HL-60/S4 (cell line): ENCODE data around the gene PRKACA.

Experiments
- in situ Hi-C: fragments of 300-500 bp; cut with MboI; formaldehyde crosslinking; loops from 2 replicates; pipeline ENCODE4 v1.14.3; 2022; ENCODE audit warnings: low sequenced_read_pairs

PRKACA gene

DNA sequence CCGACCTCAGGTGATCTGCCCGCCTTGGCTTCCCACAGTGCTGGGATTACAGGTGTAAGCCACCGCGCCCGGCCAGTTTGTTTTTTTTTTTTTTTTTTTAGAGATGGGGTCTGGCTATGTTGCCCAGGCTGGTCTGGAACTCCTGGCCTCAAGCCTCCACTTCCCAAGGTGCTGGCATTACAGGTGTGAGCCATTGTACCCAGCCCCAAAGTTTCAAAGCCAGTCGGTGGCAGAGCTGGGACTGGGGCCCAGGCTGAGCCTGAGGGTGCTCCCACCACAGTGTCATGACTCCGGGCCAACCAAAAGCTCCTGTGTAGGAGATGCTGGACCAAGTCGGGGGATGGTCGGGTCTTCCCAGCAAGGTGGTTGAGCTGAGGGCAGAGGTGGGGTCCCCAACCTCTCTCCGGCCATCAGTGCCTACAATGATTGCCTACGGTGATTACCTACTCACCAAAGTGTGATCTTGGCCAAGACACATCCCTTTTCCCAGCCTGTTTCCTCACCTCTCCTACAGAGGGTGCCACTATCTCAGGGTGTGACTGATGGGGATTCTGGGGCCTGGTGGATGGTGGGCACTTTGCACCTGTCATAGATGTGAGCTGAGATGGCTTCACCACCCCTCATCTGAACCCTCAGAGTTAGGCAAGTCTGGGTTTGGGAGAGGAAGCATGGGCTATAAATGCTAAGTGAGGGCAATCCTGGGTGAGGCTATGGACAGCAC, 21.1 kb downstream of the PRKACA start:
- in situ Hi-C loops, result no loop called here

DNA sequence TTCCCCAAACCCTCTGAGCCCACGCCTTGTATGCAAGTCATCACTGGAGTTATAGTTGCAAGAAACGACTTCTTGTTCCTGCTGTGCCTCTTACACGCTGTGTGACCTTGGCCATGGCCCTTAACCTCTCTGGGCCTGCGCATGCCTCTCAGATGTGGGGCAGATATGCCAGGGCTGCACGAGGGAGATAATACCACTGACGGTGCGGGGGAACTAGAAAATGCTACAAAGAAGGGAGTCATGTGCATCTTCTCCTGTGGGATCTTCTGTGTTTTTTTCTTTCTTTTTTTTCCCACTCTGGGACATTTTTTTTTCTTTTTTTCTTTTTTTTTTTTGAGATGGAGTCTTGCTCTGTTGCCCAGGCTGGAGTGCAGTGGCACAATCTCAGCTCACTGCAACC, 22.7 kb downstream of the PRKACA start:
- in situ Hi-C loops, result no loop called here

GRCh38 chr19:14093117-14093823, 24.3 kb downstream of the PRKACA start:
- in situ Hi-C loops, result no loop called here

DNA sequence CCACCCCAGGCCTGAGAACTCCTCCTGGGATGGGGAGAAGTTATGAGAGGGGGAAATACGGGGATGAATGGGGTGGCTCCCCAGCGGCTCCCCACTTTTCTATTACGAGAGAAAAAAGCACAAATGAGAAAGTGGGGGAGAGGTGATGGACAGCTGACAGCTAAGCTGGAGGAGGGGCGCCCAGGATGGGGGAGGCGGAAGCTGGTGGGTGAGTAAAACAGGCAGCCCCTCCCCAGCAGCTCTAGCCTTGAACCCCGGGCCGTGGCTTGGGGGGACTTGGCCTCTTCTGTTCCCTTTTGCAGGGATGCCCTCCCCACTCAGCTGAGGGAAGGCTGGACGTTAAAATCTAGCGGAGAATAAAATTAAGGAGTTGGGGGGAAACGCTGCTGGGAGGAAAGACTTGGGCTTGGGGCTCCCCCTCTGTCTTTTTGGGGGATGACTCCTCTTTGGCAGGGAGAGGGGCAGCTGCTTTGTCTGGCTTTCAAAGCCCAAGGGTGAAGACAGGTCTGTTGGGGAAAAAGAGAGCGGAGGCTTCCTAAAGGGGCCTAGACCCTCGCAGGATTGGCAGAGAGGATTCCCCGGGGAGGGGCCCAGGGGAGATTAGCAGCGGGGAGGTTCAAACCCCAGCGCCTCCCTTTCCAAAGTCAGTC, 25.6 kb downstream of the PRKACA start:
- in situ Hi-C loops, result no loop called here

GRCh38 chr19:14091081-14091812, 26.3 kb downstream of the PRKACA start:
- in situ Hi-C loops, result no loop called here

DNA sequence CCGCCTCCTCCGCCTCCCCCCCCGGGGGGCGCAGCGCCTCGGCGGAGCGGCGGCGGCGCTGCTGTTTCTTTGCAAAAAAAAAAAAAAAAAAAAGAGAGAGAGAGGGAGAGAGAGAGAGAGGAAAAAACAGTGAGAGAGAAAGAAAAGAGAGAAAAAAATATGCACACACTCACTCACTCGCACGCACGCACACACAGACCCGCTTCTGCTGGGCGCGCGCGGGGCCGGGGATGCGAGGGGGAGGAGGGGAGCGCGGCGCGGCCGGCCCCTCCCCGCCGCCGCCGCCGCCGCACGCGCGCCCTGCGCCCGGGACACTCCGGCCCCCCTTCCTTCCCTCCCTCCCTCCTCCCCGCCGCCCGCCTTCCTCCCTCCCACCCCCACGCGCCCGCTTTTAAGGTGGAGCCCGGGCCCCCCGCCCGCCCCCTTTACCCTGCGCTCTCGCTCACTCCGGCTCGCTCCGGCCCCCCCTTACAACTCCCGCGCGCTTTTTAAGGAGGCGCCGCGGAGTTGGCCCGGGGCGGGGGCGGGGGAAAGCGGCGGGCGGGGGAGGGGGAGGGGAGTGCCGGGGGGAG, 27.0 kb downstream of the PRKACA start, which contains the start of gene SAMD1:
Gene SAMD1, minus strand, starts transcription at position 243 of the 572 bp plus-strand sequence.
- in situ Hi-C loops, result no loop called here

GRCh38 chr19:14089662-14090508, 27.7 kb downstream of the PRKACA start:
- in situ Hi-C loops, result no loop called here

DNA sequence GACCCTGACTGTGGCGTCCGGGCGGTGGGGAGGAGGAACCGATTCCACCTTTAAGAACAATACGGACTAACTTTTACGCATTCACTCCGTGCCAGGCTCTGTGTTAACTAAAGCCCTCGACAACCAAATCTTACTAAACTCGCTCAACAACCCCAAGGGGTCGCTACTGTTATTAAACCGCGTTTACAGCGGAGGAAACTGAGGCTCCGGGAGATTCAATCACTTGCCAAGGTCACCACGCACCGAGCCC, 28.2 kb downstream of the PRKACA start:
- in situ Hi-C loops, result no loop called here

DNA sequence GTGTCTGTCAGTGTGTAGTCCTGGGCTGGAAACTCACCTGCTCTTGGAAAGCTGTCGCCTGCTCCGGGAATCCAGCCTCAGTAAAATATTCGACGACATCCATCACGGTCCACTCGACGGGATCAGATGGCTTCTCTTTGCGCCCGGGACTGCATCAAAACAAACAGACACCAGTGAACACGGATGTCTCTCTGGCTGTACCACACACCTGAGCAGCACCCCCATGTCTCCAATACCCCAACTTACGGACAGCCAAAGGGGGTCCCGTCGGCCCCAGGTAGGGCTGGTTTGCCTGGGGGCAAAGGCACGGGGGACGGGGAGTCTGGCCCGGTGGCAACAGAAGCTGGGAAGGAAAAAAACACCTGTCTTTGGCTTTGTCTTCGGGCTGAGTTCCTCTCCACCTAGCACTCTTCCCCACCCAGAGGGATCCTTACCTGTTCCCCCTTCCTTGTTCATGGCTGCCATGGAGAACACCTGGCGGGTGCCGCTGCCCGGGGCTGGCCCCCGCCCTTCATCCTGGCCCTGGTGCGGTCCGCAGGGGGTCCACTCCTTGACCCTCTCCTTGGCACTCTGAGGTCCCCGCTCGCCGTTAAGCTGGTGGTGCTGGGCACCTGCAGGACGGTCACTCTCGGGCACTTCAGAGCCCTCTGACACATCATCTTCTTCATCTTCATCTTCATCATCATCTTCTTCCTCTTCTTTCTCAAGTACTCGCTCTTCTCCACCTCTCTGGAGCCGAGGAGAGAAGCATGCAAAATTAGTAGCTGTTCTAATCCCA, 28.7 kb downstream of the PRKACA start:
- in situ Hi-C loops, result no loop called here

- in situ Hi-C loops, result no loop called here
Observed at GRCh38 chr19:14086098-14086497, 31.5 kb downstream of the PRKACA start.

DNA sequence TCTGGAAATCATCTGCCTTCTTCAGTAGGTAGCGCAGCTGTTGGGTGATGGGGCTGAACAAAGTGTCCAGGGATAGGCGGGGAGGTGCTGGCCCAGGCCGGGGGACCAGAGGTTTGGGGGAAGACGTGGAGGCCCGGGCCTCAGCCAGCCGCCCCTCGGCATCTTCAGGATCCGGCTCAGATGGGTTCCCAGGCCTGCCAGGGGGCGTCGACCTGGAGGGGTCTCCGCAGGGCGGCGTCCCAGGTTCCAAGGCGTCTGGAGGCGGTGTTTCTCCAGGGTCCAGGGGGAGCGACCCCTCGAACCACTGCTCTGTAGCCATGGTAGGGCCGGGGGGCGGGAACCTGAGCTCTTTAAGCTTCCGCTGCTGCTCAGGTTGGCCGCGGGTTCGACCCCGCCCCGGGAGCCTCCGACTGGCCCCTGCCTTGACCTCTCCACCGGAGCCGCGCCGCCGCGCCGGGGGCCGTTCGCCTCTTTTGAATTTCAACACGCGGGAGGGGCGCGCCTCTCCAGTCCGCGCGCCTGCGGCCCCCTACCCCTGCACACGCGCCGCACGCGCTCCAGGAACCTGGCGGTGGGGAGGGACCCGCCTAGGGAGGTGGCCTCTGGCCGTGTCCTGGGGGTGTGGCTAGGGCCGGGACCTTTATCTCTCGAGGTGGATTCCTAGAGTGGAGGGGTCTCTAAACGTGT, 32.1 kb downstream of the PRKACA start, which contains the start of gene C19orf67:
Gene C19orf67, minus strand, starts transcription at position 475 of the 687 bp plus-strand sequence. Its CDS starts 156 bp downstream, at position 319.
- in situ Hi-C loops, result no loop called here

DNA sequence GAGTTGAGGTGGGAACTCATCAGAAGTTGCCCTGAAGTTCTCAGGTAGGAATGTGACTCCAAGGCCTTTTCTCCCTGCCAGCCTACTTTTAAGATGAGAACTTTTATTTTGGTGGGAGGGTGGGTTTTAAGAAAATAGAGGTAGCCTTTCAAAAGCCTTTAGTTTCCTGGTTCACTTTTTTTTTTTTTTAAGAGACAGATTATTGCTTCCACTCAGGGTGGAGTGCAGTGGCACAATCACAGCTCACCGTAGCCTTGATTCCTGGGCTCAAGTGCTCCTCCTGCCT, 34.9 kb downstream of the PRKACA start:
- in situ Hi-C loops, result no loop called here

- in situ Hi-C loops, result no loop called here
Observed at GRCh38 chr19:14081797-14082674, 35.5 kb downstream of the PRKACA start.

DNA sequence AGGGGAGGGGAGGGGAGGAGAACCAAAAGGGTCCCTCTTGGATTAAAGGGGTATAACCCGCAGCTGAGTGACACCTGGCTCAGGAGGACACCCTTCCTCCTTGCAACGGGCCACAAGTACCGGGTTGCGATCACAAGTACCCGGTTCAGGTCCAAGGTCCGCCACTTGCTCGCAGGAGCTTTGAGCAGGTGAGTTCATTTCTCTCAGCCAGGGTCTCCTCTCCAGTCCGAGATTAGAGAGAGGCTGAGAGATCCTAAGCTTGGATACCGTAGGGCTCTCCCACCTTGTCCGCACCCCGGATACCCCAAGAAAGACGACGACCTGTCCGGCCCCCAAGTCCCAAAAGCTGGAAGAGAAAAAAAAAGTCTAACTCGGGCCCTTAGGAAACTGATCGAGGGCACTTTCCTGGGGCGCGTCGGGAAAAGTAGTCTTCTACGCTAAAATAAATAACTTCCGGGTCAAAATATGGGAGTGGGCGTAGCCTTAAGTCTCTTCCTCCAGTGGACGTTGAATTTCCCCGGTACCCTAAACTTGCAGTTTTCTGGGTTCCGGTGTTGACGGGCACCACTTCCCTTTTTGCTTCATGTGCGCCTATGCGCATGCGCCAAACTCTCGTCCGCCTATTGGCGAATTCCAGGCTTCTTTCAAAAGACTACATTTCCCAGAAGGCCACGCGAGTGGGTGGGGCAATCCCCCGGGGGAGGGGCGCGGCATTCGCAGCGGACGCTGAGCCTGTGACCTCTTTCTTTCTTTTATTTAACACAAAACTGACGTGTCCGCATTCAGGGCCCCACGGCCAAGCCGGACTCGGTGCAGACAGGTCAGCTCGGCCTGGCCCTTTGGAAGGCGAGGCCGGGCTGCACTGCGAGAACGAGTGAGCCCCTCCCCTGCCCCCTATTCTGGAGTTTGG, 36.4 kb downstream of the PRKACA start:
- in situ Hi-C loops, result no loop called here

DNA sequence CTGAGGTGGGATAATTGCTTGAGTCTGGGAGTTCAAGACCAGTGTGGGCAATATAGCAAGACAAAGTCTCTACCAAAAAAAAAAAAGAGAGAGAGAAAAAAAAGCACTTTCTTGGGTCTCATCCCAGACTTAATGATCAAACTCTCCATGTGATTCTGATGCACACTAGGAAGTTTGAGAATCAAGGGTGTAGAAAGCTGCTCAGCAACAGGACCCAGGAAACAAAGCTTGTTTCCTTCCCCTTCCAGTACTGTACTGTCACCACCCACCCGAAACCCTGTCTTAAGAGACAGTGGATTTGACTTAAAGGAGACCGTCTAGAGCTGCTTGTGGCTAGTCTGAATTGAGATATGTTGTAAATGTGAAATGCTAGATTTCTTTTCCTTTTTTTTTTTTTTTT, 39.2 kb downstream of the PRKACA start:
- in situ Hi-C loops, result no loop called here

GRCh38 chr19:14073925-14074838, 43.4 kb downstream of the PRKACA start:
- in situ Hi-C loops, result loop anchor here (5.0 to 25.0 kb wide), 2 partner anchors 192 to 462 kb away; no protein-coding TSS in a partner anchor
